CD14-positive monocyte (primary cell): ENCODE results near the gene ZRANB1. TPM values are rescaled to one million over a fixed set of nuclear protein-coding genes. Genes with fewer than 3 reads are reported as not detected.

Experiments
- DNase-seq, 3 donors: peaks; one replicate each; pipeline ENCODE4 v3.0.0-alpha.2; 2011 to 2022
- H2AFZ ChIP-seq: 2 replicates; pipeline ENCODE4 v1.6.0; 2012; ENCODE audit warnings: mild to moderate bottlenecking, low read depth, low read length, inconsistent platforms; ENCODE audit not compliant: insufficient read depth, poor library complexity, severe bottlenecking
- H3K27ac ChIP-seq, 2 donors: 1 replicate in 1 of 2; 2 replicates in 1 of 2; pipeline ENCODE4 v1.5.1; 2012 to 2013; ENCODE audit warnings: low read length in 2 of 2, control low read depth in 1 of 2, inconsistent platforms in 1 of 2, low read depth in 1 of 2, mild to moderate bottlenecking in 1 of 2
- H3K27me3 ChIP-seq, 2 donors: one replicate each; pipeline versions ENCODE4 v1.6.0 to v1.6.1; 2011 to 2013; ENCODE audit warnings: low read length in 2 of 2; ENCODE audit not compliant: control insufficient read depth in 2 of 2, insufficient read depth in 2 of 2
- H3K36me3 ChIP-seq, 2 donors: replicated peaks in 1 of 2; 1 replicate in 1 of 2; 2 replicates in 1 of 2; pipeline versions ENCODE4 v1.5.1 to v1.6.1; 2012 to 2013; ENCODE audit warnings: low read length in 2 of 2, control low read depth in 1 of 2, inconsistent platforms in 1 of 2, mild to moderate bottlenecking in 1 of 2; ENCODE audit not compliant: insufficient read depth in 2 of 2, control insufficient read depth in 1 of 2
- H3K4me1 ChIP-seq, 2 donors: 1 replicate in 1 of 2; 2 replicates in 1 of 2; pipeline versions ENCODE4 v1.5.1 to v1.6.1; 2012 to 2013; ENCODE audit warnings: low read length in 2 of 2, control low read depth in 1 of 2, inconsistent platforms in 1 of 2, mild to moderate bottlenecking in 1 of 2, moderate library complexity in 1 of 2; ENCODE audit not compliant: insufficient read depth in 2 of 2, control insufficient read depth in 1 of 2
- H3K4me2 ChIP-seq: replicated peaks from 2 replicates; pipeline ENCODE3; 2012; ENCODE audit warnings: low read length, moderate library complexity, mild to moderate bottlenecking; ENCODE audit not compliant: poor library complexity, severe bottlenecking; ENCODE audit errors: extremely low read depth
- H3K4me3 ChIP-seq, 3 experiments: fragments of 200-600 bp in 1 of 3; sonication (generic) in 1 of 3; replicated peaks in 1 of 3; 1 replicate in 2 of 3; 2 replicates in 1 of 3; pipeline ENCODE4 v1.5.1; 2011 to 2013; ENCODE audit warnings: low read length in 3 of 3, mild to moderate bottlenecking in 3 of 3, control low read depth in 2 of 3, low read depth in 2 of 3, inconsistent platforms in 1 of 3, moderate library complexity in 1 of 3
- H3K79me2 ChIP-seq: 2 replicates; pipeline ENCODE4 v1.6.0; 2012; ENCODE audit warnings: mild to moderate bottlenecking, control low read depth, inconsistent platforms, low read length, moderate library complexity; ENCODE audit not compliant: insufficient read depth
- H3K9ac ChIP-seq: 2 replicates; pipeline ENCODE4 v1.6.0; 2017; ENCODE audit warnings: low read length, mild to moderate bottlenecking; ENCODE audit not compliant: insufficient read depth, poor library complexity, severe bottlenecking
- H3K9me3 ChIP-seq, 2 donors: replicated peaks in 1 of 2; 1 replicate in 1 of 2; 2 replicates in 1 of 2; pipeline versions ENCODE4 v1.5.1 to v1.6.1; 2012 to 2013; ENCODE audit warnings: low read length in 2 of 2, control low read depth in 1 of 2; ENCODE audit not compliant: control insufficient read depth in 1 of 2, insufficient read depth in 1 of 2
- H4K20me1 ChIP-seq: 2 replicates; pipeline ENCODE4 v1.6.0; 2012; ENCODE audit warnings: mild to moderate bottlenecking, low read length, control low read depth, moderate library complexity; ENCODE audit not compliant: insufficient read depth
- H3K27ac Mint-ChIP-seq, 7 donors: one replicate each; pipeline ENCODE4 v1.8.0; 2020; ENCODE audit warnings: mild to moderate bottlenecking in 7 of 7, mixed read lengths in 7 of 7, moderate library complexity in 6 of 7, inconsistent platforms in 2 of 7
- H3K27me3 Mint-ChIP-seq, 3 donors: one replicate each; pipeline ENCODE4 v1.8.0; 2021 to 2022; ENCODE audit warnings: low read depth in 3 of 3, mild to moderate bottlenecking in 3 of 3, mixed read lengths in 3 of 3, moderate library complexity in 3 of 3, inconsistent platforms in 1 of 3
- H3K36me3 Mint-ChIP-seq, 2 donors: one replicate each; pipeline ENCODE4 v1.8.0; 2020; ENCODE audit warnings: mixed read lengths in 2 of 2, inconsistent platforms in 1 of 2, mild to moderate bottlenecking in 1 of 2
- H3K4me1 Mint-ChIP-seq: one replicate; pipeline ENCODE4 v1.8.0; 2020; ENCODE audit warnings: mild to moderate bottlenecking, mixed read lengths
- H3K4me3 Mint-ChIP-seq, 2 donors: one replicate each; pipeline ENCODE4 v1.8.0; 2020; ENCODE audit warnings: mild to moderate bottlenecking in 2 of 2, mixed read lengths in 2 of 2, moderate library complexity in 1 of 2
- H3K9me3 Mint-ChIP-seq, 7 donors: one replicate each; pipeline ENCODE4 v1.8.0; 2020 to 2022; ENCODE audit warnings: mixed read lengths in 7 of 7, mild to moderate bottlenecking in 6 of 7, moderate library complexity in 6 of 7, inconsistent platforms in 2 of 7
- WGBS: methylation state at CpG from one replicate; pipeline ENCODE4 v1.1.5; 2013; ENCODE audit warnings: missing lambda C conversion rate; ENCODE audit not compliant: insufficient coverage; 5-methylcytosine and 5-hydroxymethylcytosine counted together
- intact Hi-C, 2 donors: fragments of 100-400 bp; cut with micrococcal nuclease; formaldehyde crosslinking; loops; one replicate each; pipeline versions ENCODE4 v1.15.0 to v1.15.1; 2023
- polyA plus RNA-seq, 3 donors: library from polyadenylated mRNA; depleted of rRNA in 1 of 3; unstranded in 2 of 3; stranded (reverse) in 1 of 3; fragments of 300-500 nt in 2 of 3; fragments of >200 nt in 1 of 3; fragmentation: Illumina TruSeq in 2 of 3; gene quantifications; 1 replicate in 2 of 3; 2 replicates in 1 of 3; pipeline ENCODE4 v1.2.3, GENCODE V29; 2012 to 2021
- TF ChIP-seq, protein P1 (sequence below): fragments of 200-600 bp; IDR thresholded peaks from one replicate; pipeline ENCODE4 v1.8.0; 2022; ENCODE audit warnings: antibody characterized with exemption, mild to moderate bottlenecking

ZRANB1 gene
- polyA plus RNA-seq, 3 donors = 2.7 to 5.6 (median 3.1) TPM

DNA sequence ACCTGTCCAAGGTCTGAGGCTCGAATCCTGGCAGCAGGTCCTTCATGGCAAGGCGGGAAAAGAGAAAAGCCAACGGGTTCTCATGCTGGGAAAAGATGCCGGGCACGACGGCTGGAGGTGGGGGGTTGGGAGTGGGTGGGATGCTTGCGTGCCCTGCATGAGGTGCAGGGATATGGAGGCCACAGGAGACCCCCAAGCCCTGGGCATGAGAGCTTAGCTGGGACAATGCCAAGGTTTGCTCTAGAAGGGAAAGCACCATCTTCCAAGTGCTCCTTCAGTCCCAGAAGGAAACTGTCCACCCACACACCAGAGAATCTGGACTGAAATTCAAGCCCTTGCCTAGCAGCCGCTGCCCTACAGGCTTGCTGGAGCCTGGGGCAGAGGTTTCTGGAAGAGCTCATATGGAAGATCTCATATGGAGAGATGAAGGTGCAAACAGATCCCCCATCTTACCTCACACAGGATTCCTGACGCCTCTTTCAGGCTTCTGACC lies 64.3 kb downstream of the ZRANB1 start:
- no peaks in the 10 kb centered on the region for H3K4me1 Mint-ChIP-seq
- peaks cover 100% of the 10 kb centered on the region for H4K20me1 ChIP-seq
- H2AFZ ChIP-seq = no peak overlapping the region
- no peaks in the 10 kb centered on the region for H3K27me3 ChIP-seq
- no peak overlapping the region for H3K4me3 ChIP-seq
- H3K36me3 Mint-ChIP-seq = peaks cover 33 to 75% of the 10 kb centered on the region in 2 donors
- peaks cover 0 to 2% (median 0%) of the 10 kb centered on the region in 7 donors for H3K9me3 Mint-ChIP-seq
- 100% methylated on average over 2 of the region's 9 CpGs for WGBS
- H3K9ac ChIP-seq = no peak overlapping the region
- no peak for DNase-seq
- H3K4me1 ChIP-seq = no peaks in the 10 kb centered on the region
- no peak overlapping the region for H3K27ac ChIP-seq
- TF ChIP-seq, protein P1, sequence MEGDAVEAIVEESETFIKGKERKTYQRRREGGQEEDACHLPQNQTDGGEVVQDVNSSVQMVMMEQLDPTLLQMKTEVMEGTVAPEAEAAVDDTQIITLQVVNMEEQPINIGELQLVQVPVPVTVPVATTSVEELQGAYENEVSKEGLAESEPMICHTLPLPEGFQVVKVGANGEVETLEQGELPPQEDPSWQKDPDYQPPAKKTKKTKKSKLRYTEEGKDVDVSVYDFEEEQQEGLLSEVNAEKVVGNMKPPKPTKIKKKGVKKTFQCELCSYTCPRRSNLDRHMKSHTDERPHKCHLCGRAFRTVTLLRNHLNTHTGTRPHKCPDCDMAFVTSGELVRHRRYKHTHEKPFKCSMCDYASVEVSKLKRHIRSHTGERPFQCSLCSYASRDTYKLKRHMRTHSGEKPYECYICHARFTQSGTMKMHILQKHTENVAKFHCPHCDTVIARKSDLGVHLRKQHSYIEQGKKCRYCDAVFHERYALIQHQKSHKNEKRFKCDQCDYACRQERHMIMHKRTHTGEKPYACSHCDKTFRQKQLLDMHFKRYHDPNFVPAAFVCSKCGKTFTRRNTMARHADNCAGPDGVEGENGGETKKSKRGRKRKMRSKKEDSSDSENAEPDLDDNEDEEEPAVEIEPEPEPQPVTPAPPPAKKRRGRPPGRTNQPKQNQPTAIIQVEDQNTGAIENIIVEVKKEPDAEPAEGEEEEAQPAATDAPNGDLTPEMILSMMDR = no peak
- intact Hi-C loops = no loop called here
- peaks cover 69% of the 10 kb centered on the region for H3K79me2 ChIP-seq
- peak overlapping the region in 1 of 7 donors; percentile 48 for H3K27ac Mint-ChIP-seq
- H3K4me3 Mint-ChIP-seq = no peak overlapping the region
- H3K9me3 ChIP-seq = no peaks in the 10 kb centered on the region
- H3K4me2 ChIP-seq = no peak overlapping the region
- H3K27me3 Mint-ChIP-seq = peaks cover 0 to 2% (median 0%) of the 10 kb centered on the region in 3 donors
- H3K36me3 ChIP-seq = peaks cover 55 to 84% of the 10 kb centered on the region in 2 donors

DNA sequence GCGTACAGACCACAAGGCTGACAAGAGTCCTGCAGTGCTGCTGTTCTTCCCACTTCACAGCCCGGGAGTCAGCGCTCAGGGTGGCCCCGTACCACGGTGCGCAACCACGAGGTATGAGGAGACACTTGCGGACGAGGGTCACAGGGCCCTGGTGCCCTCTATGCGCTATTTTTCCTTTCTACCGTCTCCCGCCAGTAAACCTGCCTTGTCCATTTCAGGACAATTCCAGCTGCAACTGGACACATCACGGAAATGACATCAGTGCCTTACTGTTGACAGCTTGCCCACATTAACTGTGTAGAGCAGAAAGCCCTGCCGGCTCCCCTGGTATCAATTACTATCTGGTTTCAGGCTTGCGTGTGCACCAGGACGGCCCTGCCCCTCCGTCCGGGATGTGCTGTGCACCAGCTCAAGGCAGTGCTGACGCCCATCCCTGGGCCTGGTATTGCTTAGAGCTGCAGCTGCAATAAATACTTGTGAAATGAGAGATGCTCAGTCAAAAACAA lies 65.1 kb downstream of the ZRANB1 start:
- H3K27me3 Mint-ChIP-seq = peaks cover 0 to 2% (median 0%) of the 10 kb centered on the region in 3 donors
- WGBS = 92% methylated on average over 18 of the region's 19 CpGs
- Histone ChIP-seq H3K27ac (no peak overlapping the region), H3K36me3 (peaks cover 50 to 84% of the 10 kb centered on the region in 2 donors), H3K9me3 (no peaks in the 10 kb centered on the region), H3K4me1 (no peaks in the 10 kb centered on the region), H3K9ac (no peak overlapping the region), H3K27me3 (no peaks in the 10 kb centered on the region), H2AFZ (no peak overlapping the region), H3K79me2 (peaks cover 75% of the 10 kb centered on the region), H3K4me3 (no peak overlapping the region), H4K20me1 (peaks cover 100% of the 10 kb centered on the region), H3K4me2 (no peak overlapping the region)
- H3K27ac Mint-ChIP-seq = no peak overlapping the region
- H3K4me1 Mint-ChIP-seq = no peaks in the 10 kb centered on the region
- H3K9me3 Mint-ChIP-seq = peaks cover 0 to 2% (median 0%) of the 10 kb centered on the region in 7 donors
- peaks cover 29 to 73% of the 10 kb centered on the region in 2 donors for H3K36me3 Mint-ChIP-seq
- H3K4me3 Mint-ChIP-seq = no peak overlapping the region
- intact Hi-C loops = no loop called here
- TF ChIP-seq, protein P1 = no peak
- no peak for DNase-seq
